Liver (tissue), 9 donors: Measurements from ENCODE around the gene USH2A. TPM values are rescaled to one million over a fixed set of nuclear protein-coding genes. Genes with fewer than 3 reads are reported as not detected.

Source experiments
- DNase-seq: peaks from one replicate; pipeline ENCODE4 v3.0.0-alpha.2; 2017; ENCODE audit warnings: low spot score
- H3K27ac ChIP-seq, 2 donors: one replicate each; pipeline ENCODE4 v1.7.0; 2013; ENCODE audit warnings: inconsistent platforms in 2 of 2, low read length in 2 of 2, control low read depth in 1 of 2, low read depth in 1 of 2, mild to moderate bottlenecking in 1 of 2
- H3K27me3 ChIP-seq, 4 donors: one replicate each; pipeline versions ENCODE4 v1.6.1 to v1.7.0; 2013; ENCODE audit warnings: low read length in 3 of 4, inconsistent platforms in 1 of 4, mild to moderate bottlenecking in 1 of 4, moderate library complexity in 1 of 4; ENCODE audit not compliant: control insufficient read depth in 4 of 4, insufficient read depth in 4 of 4
- H3K36me3 ChIP-seq, 4 donors: one replicate each; pipeline versions ENCODE4 v1.6.1 to v1.7.0; 2013; ENCODE audit warnings: low read length in 3 of 4, mild to moderate bottlenecking in 3 of 4, low read depth in 1 of 4, moderate library complexity in 1 of 4; ENCODE audit not compliant: control insufficient read depth in 4 of 4, insufficient read depth in 3 of 4
- H3K4me1 ChIP-seq, 4 donors: one replicate each; pipeline versions ENCODE4 v1.6.1 to v1.7.0; 2013; ENCODE audit warnings: low read length in 3 of 4, mild to moderate bottlenecking in 3 of 4, moderate library complexity in 1 of 4; ENCODE audit not compliant: control insufficient read depth in 4 of 4, insufficient read depth in 4 of 4
- H3K4me3 ChIP-seq, 3 donors: one replicate each; pipeline versions ENCODE4 v1.6.1 to v1.7.0; 2013; ENCODE audit warnings: low read length in 3 of 3, control low read depth in 1 of 3, low read depth in 1 of 3, mild to moderate bottlenecking in 1 of 3
- H3K9ac ChIP-seq, 2 donors: one replicate each; pipeline ENCODE4 v1.7.0; 2013; ENCODE audit warnings: low read length in 2 of 2, mild to moderate bottlenecking in 2 of 2, moderate library complexity in 2 of 2, control low read depth in 1 of 2, low read depth in 1 of 2
- H3K9me3 ChIP-seq, 4 donors: one replicate each; pipeline versions ENCODE4 v1.6.1 to v1.7.0; 2013; ENCODE audit warnings: low read length in 3 of 4; ENCODE audit not compliant: control insufficient read depth in 4 of 4
- EGR1 ChIP-seq, 2 donors: IDR thresholded peaks; 2 replicates each; pipeline ENCODE4 v1.6.1; 2016 to 2018; ENCODE audit warnings: antibody characterized with exemption in 2 of 2, low read depth in 2 of 2
- FOXA1 ChIP-seq: IDR thresholded peaks from 2 replicates; pipeline ENCODE4 v1.6.1; 2016; ENCODE audit warnings: antibody characterized with exemption
- FOXA2 ChIP-seq: IDR thresholded peaks from 2 replicates; pipeline ENCODE4 v1.6.1; 2016; ENCODE audit warnings: antibody characterized with exemption
- GABPA ChIP-seq, 2 donors: IDR thresholded peaks in 1 of 2; conservative IDR thresholded peaks in 1 of 2; 2 replicates each; pipeline ENCODE4 v1.6.1; 2016; ENCODE audit warnings: antibody characterized with exemption in 2 of 2, mild to moderate bottlenecking in 1 of 2, moderate library complexity in 1 of 2
- RAD21 ChIP-seq, 2 donors: IDR thresholded peaks; 2 replicates each; pipeline ENCODE4 v1.6.1; 2016; ENCODE audit warnings: antibody characterized with exemption in 2 of 2, mild to moderate bottlenecking in 2 of 2
- RXRA ChIP-seq, 2 donors: IDR thresholded peaks; 2 replicates each; pipeline ENCODE4 v1.6.1; 2017 to 2018; ENCODE audit warnings: antibody characterized with exemption in 2 of 2, mild to moderate bottlenecking in 1 of 2
- SP1 ChIP-seq: IDR thresholded peaks from 2 replicates; pipeline ENCODE4 v1.6.1; 2018; ENCODE audit warnings: antibody characterized with exemption, mild to moderate bottlenecking
- TAF1 ChIP-seq: conservative IDR thresholded peaks from 2 replicates; pipeline ENCODE4 v1.6.1; 2016; ENCODE audit warnings: antibody characterized with exemption, mild to moderate bottlenecking
- WGBS: extraction: QIAGEN DNeasy Blood & Tissue Kit; methylation state at CpG from one replicate; pipeline ENCODE4 v1.1.7; 2013; 5-methylcytosine and 5-hydroxymethylcytosine counted together
- polyA plus RNA-seq, 2 donors: library from polyadenylated mRNA; stranded (reverse) in 1 of 2; unstranded in 1 of 2; fragments of 200-250 nt in 1 of 2; fragments of >200 nt in 1 of 2; fragmentation: Nextera tagmentation in 1 of 2; extraction: Ambion mirVana in 1 of 2; gene quantifications; one replicate each; pipeline versions ENCODE4 v1.2.1 to v1.2.3, GENCODE V29; 2013 to 2015
- total RNA-seq, 2 donors: library from RNA; depleted of rRNA; stranded (reverse); fragments of >200 nt; gene quantifications; one replicate each; pipeline ENCODE4 v1.2.3, GENCODE V29; 2014
- TF ChIP-seq, protein P1 (sequence below): IDR thresholded peaks from 2 replicates; pipeline ENCODE4 v1.6.1; 2016; ENCODE audit warnings: antibody characterized with exemption, mild to moderate bottlenecking
- TF ChIP-seq, protein P2 (sequence below): IDR thresholded peaks from 2 replicates; pipeline ENCODE4 v1.6.1; 2016; ENCODE audit warnings: antibody characterized with exemption
- donor health status: healthy.
- donor health status: healthy.
- donor health status: healthy.
- donor health status: healthy.
- donor health status: healthy.

USH2A gene
- total and polyA plus RNA-seq, 4 donors: 0.14 to 1.0 (median 0.31) TPM

DNA sequence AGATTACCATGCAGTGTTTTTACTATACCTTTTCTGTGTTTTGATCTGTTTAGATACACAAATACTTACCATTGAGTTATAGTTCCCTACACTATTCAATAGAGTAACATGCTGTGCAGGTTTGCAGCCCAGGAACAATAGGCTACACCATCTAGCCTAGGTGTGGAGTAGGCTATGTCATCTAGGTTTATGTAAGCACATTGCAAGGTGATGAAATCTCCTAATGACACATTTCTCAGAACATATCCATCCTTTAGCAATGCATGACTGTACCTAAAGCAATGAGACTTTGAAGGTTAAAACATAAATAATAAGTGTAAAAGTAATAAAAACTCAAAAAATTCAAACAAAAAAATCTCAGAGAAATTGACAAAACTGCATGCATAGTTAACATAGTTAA, 358.6 kb downstream of the USH2A start:
- no peaks in the 10 kb centered on the region for H3K36me3 ChIP-seq
- H3K9me3 ChIP-seq: no peaks in the 10 kb centered on the region
- no peak overlapping the region for H3K27ac ChIP-seq
- TF ChIP-seq, protein P1, sequence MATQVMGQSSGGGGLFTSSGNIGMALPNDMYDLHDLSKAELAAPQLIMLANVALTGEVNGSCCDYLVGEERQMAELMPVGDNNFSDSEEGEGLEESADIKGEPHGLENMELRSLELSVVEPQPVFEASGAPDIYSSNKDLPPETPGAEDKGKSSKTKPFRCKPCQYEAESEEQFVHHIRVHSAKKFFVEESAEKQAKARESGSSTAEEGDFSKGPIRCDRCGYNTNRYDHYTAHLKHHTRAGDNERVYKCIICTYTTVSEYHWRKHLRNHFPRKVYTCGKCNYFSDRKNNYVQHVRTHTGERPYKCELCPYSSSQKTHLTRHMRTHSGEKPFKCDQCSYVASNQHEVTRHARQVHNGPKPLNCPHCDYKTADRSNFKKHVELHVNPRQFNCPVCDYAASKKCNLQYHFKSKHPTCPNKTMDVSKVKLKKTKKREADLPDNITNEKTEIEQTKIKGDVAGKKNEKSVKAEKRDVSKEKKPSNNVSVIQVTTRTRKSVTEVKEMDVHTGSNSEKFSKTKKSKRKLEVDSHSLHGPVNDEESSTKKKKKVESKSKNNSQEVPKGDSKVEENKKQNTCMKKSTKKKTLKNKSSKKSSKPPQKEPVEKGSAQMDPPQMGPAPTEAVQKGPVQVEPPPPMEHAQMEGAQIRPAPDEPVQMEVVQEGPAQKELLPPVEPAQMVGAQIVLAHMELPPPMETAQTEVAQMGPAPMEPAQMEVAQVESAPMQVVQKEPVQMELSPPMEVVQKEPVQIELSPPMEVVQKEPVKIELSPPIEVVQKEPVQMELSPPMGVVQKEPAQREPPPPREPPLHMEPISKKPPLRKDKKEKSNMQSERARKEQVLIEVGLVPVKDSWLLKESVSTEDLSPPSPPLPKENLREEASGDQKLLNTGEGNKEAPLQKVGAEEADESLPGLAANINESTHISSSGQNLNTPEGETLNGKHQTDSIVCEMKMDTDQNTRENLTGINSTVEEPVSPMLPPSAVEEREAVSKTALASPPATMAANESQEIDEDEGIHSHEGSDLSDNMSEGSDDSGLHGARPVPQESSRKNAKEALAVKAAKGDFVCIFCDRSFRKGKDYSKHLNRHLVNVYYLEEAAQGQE: no peak
- no peak for TF ChIP-seq TAF1
- TF ChIP-seq FOXA1: no peak
- TF ChIP-seq GABPA (IDR thresholded peaks at IDR 0.05 in 1 of 2, conservative IDR thresholded peaks at IDR 0.05 in 1 of 2): no peak
- no peak for TF ChIP-seq RAD21 (IDR thresholded peaks at IDR 0.05)
- no peak for DNase-seq
- H3K9ac ChIP-seq: no peak overlapping the region
- no peaks in the 10 kb centered on the region for H3K4me1 ChIP-seq
- no peaks in the 10 kb centered on the region for H3K27me3 ChIP-seq
- no peak overlapping the region for H3K4me3 ChIP-seq

DNA sequence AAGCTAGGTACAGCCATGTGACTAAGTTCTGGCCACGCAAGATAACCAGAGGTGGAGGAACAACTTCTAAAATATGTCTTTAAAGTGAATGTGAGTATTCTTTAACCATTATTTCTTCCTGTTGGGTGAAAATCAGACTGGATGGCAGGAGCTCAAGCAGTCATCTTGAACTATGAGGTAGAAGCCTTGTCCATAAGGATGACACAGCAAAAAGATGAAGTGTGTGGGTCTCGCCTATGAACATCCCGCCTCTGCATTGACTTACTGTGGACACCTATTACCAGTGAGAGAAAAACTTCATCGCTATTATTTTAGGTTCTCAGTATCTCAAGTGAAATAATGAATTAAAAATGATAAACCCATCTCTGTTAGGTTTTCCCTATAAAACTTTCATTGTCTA, 365.3 kb downstream of the USH2A start:
- no peak overlapping the region for H3K4me3 ChIP-seq
- no peaks in the 10 kb centered on the region for H3K36me3 ChIP-seq

More for the DNA sequence above, 365.3 kb downstream of the USH2A start:
- no peak overlapping the region for H3K9ac ChIP-seq
- WGBS: 96% methylated on average over 4 of the region's 4 CpGs
- H3K27me3 ChIP-seq: no peaks in the 10 kb centered on the region
- no peak for DNase-seq
- H3K4me1 ChIP-seq: no peaks in the 10 kb centered on the region
- H3K9me3 ChIP-seq: no peaks in the 10 kb centered on the region
- no peak overlapping the region for H3K27ac ChIP-seq
- TF ChIP-seq FOXA1: no peak
- TF ChIP-seq RXRA (IDR thresholded peaks at IDR 0.05): no peak
- no peak for TF ChIP-seq EGR1 (IDR thresholded peaks at IDR 0.05; ENCODE audit: low read depth in 2 of 2)
- TF ChIP-seq SP1: no peak
- TF ChIP-seq, protein P1: no peak
- no peak for TF ChIP-seq FOXA2
- TF ChIP-seq, protein P2, sequence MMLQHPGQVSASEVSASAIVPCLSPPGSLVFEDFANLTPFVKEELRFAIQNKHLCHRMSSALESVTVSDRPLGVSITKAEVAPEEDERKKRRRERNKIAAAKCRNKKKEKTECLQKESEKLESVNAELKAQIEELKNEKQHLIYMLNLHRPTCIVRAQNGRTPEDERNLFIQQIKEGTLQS: no peak
